ENCODE results near the gene MT1M.

DNA sequence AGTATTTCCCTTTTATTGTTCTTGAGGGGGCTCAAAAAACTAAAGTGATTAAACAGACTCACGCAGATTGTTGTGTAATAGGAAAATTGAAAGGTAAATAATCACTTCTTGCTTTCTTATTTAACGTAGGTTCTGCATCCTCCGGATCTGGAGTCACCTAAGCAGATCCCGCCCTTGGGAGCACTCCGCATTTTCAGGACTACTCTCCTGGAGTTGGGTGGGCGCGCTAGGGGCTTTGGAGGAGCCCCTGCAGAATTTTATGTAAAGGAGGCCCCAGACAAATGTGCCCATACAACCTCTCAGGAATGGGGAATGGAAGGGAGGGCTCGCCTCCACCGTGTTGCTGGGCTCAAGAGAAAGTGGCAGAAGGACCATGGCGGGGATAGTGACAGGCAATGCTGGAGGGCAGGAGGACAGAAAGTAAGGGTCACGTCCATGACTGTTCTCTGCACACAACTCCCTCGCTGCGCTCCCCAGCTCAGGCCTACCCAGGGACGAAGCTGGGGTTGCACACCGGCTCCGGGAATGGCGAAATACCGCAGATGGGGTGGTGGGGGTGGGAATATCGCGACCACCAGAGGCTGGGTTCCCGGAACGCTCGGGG, 15.7 kb upstream of the MT1M start:
- TF ChIP-seq POLR2A (IDR thresholded peaks at IDR 0.05; ENCODE audit: low read depth, low read length) (no peak), POLR2AphosphoS5 (IDR thresholded peaks at IDR 0.05; ENCODE audit: low read depth, low read length) (no peak)

Measured in GM12891 (cell line).